ENCODE measurements around the gene TNRC18.
A peak's percentile ranks its signal among the peaks of the same experiment; 100 is the strongest.

Gene TNRC18

GRCh38 chr7:5286933-5287332 is 136.7 kb downstream of the TNRC18 start:
- TF ChIP-seq ZFP3 (CRISPR knock-in tag; IDR thresholded peaks at IDR 0.05) (no peak), OSR1 (CRISPR knock-in tag; IDR thresholded peaks at IDR 0.05) (no peak), ISL1 (CRISPR knock-in tag; IDR thresholded peaks at IDR 0.05) (no peak), PATZ1 (CRISPR knock-in tag; IDR thresholded peaks at IDR 0.05; ENCODE audit: borderline replicate concordance) (no peak), RARB (CRISPR knock-in tag; IDR thresholded peaks at IDR 0.05) (no peak)
- TF ChIP-seq, protein P1, sequence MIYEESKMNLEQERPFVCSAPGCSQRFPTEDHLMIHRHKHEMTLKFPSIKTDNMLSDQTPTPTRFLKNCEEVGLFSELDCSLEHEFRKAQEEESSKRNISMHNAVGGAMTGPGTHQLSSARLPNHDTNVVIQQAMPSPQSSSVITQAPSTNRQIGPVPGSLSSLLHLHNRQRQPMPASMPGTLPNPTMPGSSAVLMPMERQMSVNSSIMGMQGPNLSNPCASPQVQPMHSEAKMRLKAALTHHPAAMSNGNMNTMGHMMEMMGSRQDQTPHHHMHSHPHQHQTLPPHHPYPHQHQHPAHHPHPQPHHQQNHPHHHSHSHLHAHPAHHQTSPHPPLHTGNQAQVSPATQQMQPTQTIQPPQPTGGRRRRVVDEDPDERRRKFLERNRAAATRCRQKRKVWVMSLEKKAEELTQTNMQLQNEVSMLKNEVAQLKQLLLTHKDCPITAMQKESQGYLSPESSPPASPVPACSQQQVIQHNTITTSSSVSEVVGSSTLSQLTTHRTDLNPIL (CRISPR knock-in tag; IDR thresholded peaks at IDR 0.05; ENCODE audit: low read depth) = no peak
- TF ChIP-seq, protein P2, sequence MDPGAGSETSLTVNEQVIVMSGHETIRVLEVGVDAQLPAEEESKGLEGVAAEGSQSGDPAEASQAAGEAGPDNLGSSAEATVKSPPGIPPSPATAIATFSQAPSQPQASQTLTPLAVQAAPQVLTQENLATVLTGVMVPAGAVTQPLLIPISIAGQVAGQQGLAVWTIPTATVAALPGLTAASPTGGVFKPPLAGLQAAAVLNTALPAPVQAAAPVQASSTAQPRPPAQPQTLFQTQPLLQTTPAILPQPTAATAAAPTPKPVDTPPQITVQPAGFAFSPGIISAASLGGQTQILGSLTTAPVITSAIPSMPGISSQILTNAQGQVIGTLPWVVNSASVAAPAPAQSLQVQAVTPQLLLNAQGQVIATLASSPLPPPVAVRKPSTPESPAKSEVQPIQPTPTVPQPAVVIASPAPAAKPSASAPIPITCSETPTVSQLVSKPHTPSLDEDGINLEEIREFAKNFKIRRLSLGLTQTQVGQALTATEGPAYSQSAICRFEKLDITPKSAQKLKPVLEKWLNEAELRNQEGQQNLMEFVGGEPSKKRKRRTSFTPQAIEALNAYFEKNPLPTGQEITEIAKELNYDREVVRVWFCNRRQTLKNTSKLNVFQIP (CRISPR knock-in tag; IDR thresholded peaks at IDR 0.05; ENCODE audit: borderline replicate concordance, low read depth) = no peak
- no peak for ATAC-seq

GRCh38 chr7:5284304-5285281 is 139.0 kb downstream of the TNRC18 start:
- peak; percentile 71 for ATAC-seq
- TF ChIP-seq ZNF70 (CRISPR knock-in tag; IDR thresholded peaks at IDR 0.05) (no peak), BACH2 (CRISPR knock-in tag; IDR thresholded peaks at IDR 0.05; ENCODE audit: borderline replicate concordance) (no peak), TOX (CRISPR knock-in tag; IDR thresholded peaks at IDR 0.05; ENCODE audit: borderline replicate concordance) (no peak), SNAI2 (CRISPR knock-in tag; IDR thresholded peaks at IDR 0.05) (no peak), OSR1 (CRISPR knock-in tag; IDR thresholded peaks at IDR 0.05) (no peak), GLIS3 (CRISPR knock-in tag; IDR thresholded peaks at IDR 0.05) (no peak), ZNF565 (CRISPR knock-in tag; conservative IDR thresholded peaks at IDR 0.05; ENCODE audit: low read depth) (no peak), PPARA (CRISPR knock-in tag; IDR thresholded peaks at IDR 0.05; ENCODE audit: borderline replicate concordance) (no peak), ESRRG (CRISPR knock-in tag; IDR thresholded peaks at IDR 0.05) (no peak), ZNF8 (CRISPR knock-in tag; IDR thresholded peaks at IDR 0.05) (no peak)
- TF ChIP-seq, protein P1 (CRISPR knock-in tag; IDR thresholded peaks at IDR 0.05; ENCODE audit: low read depth) = no peak
- TF ChIP-seq, protein P3, sequence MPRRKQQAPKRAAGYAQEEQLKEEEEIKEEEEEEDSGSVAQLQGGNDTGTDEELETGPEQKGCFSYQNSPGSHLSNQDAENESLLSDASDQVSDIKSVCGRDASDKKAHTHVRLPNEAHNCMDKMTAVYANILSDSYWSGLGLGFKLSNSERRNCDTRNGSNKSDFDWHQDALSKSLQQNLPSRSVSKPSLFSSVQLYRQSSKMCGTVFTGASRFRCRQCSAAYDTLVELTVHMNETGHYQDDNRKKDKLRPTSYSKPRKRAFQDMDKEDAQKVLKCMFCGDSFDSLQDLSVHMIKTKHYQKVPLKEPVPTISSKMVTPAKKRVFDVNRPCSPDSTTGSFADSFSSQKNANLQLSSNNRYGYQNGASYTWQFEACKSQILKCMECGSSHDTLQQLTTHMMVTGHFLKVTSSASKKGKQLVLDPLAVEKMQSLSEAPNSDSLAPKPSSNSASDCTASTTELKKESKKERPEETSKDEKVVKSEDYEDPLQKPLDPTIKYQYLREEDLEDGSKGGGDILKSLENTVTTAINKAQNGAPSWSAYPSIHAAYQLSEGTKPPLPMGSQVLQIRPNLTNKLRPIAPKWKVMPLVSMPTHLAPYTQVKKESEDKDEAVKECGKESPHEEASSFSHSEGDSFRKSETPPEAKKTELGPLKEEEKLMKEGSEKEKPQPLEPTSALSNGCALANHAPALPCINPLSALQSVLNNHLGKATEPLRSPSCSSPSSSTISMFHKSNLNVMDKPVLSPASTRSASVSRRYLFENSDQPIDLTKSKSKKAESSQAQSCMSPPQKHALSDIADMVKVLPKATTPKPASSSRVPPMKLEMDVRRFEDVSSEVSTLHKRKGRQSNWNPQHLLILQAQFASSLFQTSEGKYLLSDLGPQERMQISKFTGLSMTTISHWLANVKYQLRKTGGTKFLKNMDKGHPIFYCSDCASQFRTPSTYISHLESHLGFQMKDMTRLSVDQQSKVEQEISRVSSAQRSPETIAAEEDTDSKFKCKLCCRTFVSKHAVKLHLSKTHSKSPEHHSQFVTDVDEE (CRISPR knock-in tag; IDR thresholded peaks at IDR 0.05) = no peak

DNA sequence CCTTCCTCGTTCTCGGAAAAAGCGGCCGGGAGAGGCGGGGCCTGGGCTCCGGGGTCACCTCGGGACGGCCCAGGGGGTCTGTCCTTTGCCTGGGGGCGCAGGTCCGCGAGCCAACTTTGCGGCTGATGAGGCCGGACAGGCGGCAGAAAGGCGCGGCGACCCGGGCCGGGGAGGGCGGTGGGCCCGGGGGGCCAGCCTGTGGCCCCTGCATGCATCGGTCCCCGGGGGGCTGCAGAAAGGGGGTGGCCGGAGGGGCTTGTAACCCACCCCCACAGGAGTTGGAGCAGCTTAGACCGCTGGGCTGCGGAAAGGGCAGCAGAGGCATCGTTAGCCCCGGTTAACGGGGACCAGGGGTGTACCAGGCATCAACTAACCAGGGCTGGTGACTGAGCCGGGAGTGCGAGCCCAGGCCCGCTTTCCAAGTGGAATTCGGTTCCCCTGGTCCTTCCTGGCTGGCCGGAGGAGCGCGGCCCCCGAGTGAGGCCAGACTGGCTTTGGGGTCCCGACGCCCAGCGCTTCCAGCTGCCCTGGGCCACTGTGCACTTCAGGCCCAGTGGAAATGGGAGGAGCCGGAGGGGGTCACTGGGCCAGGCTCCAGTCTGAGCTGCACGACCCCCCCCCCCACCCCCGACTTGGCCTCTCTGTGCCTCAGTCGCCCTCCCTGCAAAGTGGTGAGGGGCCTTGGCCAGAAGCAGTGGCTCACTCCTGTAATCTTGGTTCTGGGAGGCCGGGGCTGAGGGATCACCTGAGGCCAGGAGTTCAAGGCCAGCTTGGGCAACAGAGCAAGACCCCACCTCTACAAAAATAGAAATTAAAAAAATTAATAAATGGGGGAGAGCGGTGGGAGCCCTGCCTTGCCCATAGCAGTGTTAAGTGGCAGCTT is 140.0 kb downstream of the TNRC18 start:
- ATAC-seq = peak; percentile 75
- TF ChIP-seq OSR1 (CRISPR knock-in tag; IDR thresholded peaks at IDR 0.05) (no peak), ZNF70 (CRISPR knock-in tag; IDR thresholded peaks at IDR 0.05) (no peak), ZC3H10 (CRISPR knock-in tag; IDR thresholded peaks at IDR 0.05) (no peak)
- TF ChIP-seq, protein P2 (CRISPR knock-in tag; IDR thresholded peaks at IDR 0.05; ENCODE audit: borderline replicate concordance, low read depth) = no peak
